Stimulated activated naive B cell treated with anti-CD40 and anti-IgM and Interleukin-4, amounts not matched to agents 10 μg/mL and 1 μg/mL and 100 μg/mL, for 72 hours (primary cell): ENCODE results near the gene ARHGEF28.

Source experiments
- ATAC-seq, 2 donors: fragments of 150-1000 bp; cut with Tn5 transposase; replicated peaks; 2 replicates each; pipeline ENCODE4 v1.10.0; 2021; ENCODE audit warnings: moderate library complexity in 1 of 2
- DNase-seq: peaks from one replicate; pipeline ENCODE4 v3.0.0; 2021
- H3K27ac Mint-ChIP-seq: one replicate; pipeline ENCODE4 v1.8.0; 2022; ENCODE audit warnings: mild to moderate bottlenecking, mixed read lengths
- H3K27me3 Mint-ChIP-seq, 2 donors: one replicate each; pipeline ENCODE4 v1.8.0; 2022; ENCODE audit warnings: mixed read lengths in 2 of 2
- H3K36me3 Mint-ChIP-seq, 2 donors: one replicate each; pipeline ENCODE4 v1.8.0; 2022; ENCODE audit warnings: mixed read lengths in 2 of 2, mild to moderate bottlenecking in 1 of 2
- H3K4me1 Mint-ChIP-seq, 2 donors: one replicate each; pipeline ENCODE4 v1.8.0; 2022; ENCODE audit warnings: mixed read lengths in 2 of 2, mild to moderate bottlenecking in 1 of 2
- H3K4me3 Mint-ChIP-seq, 2 donors: one replicate each; pipeline ENCODE4 v1.8.0; 2022; ENCODE audit warnings: mild to moderate bottlenecking in 2 of 2, mixed read lengths in 2 of 2, moderate library complexity in 1 of 2
- H3K9me3 Mint-ChIP-seq, 2 donors: one replicate each; pipeline ENCODE4 v1.8.0; 2022; ENCODE audit warnings: mixed read lengths in 2 of 2, mild to moderate bottlenecking in 1 of 2

The ARHGEF28 gene, protein sequence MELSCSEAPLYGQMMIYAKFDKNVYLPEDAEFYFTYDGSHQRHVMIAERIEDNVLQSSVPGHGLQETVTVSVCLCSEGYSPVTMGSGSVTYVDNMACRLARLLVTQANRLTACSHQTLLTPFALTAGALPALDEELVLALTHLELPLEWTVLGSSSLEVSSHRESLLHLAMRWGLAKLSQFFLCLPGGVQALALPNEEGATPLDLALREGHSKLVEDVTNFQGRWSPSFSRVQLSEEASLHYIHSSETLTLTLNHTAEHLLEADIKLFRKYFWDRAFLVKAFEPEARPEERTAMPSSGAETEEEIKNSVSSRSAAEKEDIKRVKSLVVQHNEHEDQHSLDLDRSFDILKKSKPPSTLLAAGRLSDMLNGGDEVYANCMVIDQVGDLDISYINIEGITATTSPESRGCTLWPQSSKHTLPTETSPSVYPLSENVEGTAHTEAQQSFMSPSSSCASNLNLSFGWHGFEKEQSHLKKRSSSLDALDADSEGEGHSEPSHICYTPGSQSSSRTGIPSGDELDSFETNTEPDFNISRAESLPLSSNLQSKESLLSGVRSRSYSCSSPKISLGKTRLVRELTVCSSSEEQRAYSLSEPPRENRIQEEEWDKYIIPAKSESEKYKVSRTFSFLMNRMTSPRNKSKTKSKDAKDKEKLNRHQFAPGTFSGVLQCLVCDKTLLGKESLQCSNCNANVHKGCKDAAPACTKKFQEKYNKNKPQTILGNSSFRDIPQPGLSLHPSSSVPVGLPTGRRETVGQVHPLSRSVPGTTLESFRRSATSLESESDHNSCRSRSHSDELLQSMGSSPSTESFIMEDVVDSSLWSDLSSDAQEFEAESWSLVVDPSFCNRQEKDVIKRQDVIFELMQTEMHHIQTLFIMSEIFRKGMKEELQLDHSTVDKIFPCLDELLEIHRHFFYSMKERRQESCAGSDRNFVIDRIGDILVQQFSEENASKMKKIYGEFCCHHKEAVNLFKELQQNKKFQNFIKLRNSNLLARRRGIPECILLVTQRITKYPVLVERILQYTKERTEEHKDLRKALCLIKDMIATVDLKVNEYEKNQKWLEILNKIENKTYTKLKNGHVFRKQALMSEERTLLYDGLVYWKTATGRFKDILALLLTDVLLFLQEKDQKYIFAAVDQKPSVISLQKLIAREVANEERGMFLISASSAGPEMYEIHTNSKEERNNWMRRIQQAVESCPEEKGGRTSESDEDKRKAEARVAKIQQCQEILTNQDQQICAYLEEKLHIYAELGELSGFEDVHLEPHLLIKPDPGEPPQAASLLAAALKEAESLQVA (N-terminal part only)

DNA sequence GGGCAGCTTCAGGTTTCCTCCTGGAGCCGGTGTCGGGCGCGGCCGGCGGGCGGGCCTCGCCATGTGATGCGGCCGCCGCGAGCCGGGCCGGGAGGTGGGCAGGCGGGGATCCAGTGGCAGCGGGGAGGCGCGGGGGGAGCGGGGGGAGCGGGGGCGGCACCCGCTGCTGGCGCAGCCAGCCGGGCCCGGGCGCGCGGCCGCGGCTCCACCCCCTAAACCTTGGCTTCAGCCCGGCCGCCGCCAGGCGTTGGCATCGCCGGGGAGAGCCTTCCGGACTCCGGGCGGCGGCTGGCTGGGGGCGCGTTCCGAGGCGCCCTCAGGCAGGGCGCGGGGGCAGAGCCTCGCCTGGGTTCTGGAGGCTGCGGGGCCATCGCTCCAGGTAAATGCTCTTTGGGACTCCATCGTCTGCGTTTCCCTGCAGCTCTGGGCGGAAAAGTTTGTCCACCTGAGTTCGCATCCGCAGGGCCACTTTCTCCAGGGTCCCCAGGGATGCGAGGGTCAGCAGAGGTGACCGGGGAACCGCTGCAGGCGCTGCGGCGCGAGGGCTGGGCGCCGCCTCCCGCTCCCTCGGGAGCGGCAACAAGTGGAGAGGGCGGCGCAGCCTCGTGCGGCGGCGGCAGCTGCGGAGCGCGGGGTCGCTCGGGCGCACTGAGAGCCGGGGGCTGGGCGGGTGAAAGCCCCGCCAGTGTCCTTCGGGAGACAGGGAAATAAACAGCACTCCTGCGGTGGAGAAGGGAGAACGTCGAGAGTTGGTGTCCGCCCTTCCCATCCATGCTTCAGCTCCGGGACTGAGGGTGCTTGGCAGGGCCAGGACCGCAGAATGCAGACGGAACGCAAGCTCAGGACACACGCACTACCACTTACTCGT lies at the start of gene ARHGEF28:
ARHGEF28 (plus strand) TSS at position 253 of the 868 bp plus-strand sequence. CDS start 58,656 bp downstream, outside the sequence.
- ATAC-seq, result peak; percentile 66 to 70
- Mint-ChIP-seq H3K36me3 (no peaks in the 10 kb centered on the region), H3K4me3 (peak within 1 kb of the TSS; percentile 50 to 57), H3K4me1 (peaks cover 0 to 2% of the 10 kb centered on the region in 2 donors), H3K27ac (no peak within 1 kb of the TSS), H3K9me3 (peaks cover 0 to 2% of the 10 kb centered on the region in 2 donors), H3K27me3 (peaks cover 36 to 47% of the 10 kb centered on the region in 2 donors)
- DNase-seq, result no peak

DNA sequence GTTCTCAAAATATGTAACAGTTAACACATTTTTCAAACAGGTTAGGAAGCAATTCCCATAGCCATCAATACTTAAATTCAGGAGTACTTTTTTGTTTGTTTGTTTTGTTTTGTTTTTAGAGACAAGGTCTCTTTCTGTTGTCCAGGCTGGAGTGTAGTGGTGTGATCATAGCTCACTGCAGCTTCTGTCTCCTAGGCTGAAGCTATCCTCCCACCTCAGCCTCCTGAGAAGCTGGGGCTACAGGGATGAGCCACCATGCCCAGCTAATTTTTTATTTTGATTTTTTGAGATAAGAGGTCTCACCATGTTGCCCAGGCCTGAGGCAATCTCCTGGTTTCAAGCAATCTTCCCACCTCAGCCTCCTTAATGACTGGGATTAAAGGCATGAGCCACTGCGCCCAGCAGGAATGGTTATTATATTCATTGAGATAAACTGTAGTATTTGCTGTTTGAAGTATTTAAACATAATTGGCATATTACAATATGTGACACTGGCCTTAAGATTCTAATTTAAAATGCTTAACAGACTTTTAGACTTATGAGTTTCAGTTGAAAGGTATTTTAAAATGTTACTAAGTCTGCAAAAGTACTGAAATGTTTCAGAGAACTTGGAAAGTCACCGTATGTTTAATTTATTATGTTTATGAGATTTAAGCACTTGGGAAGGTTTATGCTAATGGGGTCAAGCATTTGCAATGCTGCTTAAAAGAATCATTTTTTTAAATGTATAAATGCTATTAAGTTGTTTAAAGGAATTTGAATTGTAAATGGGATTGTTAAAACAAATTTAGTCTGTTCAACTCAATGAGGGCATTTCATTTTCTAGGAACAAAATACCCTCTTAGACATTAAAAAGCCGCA lies 43.5 kb upstream of the ARHGEF28 start:
- Mint-ChIP-seq H3K36me3 (peaks cover 22 to 27% of the 10 kb centered on the region in 2 donors), H3K27ac (no peak overlapping the region), H3K4me1 (no peaks in the 10 kb centered on the region), H3K9me3 (no peaks in the 10 kb centered on the region), H3K4me3 (no peak overlapping the region), H3K27me3 (no peaks in the 10 kb centered on the region)
- DNase-seq (no peak), ATAC-seq (no peak)

- H3K27ac Mint-ChIP-seq, result no peak overlapping the region
- ATAC-seq, result no peak
- no peaks in the 10 kb centered on the region for H3K9me3 Mint-ChIP-seq
- H3K4me3 Mint-ChIP-seq, result no peak overlapping the region
- H3K36me3 Mint-ChIP-seq, result peaks cover 2 to 7% of the 10 kb centered on the region in 2 donors
- H3K27me3 Mint-ChIP-seq, result no peaks in the 10 kb centered on the region
- DNase-seq, result no peak
- H3K4me1 Mint-ChIP-seq, result no peaks in the 10 kb centered on the region
Observed at GRCh38 chr5:73587923-73588322, 38.1 kb upstream of the ARHGEF28 start.

GRCh38 chr5:73591102-73591695 lies 34.8 kb upstream of the ARHGEF28 start:
- Mint-ChIP-seq H3K4me1 (no peaks in the 10 kb centered on the region), H3K27ac (no peak overlapping the region)
- peak; percentile 59 to 69 for ATAC-seq

GRCh38 chr5:73591698-73592501 lies 34.1 kb upstream of the ARHGEF28 start:
- DNase-seq (no peak), ATAC-seq (no peak)
- H3K9me3 Mint-ChIP-seq, result no peaks in the 10 kb centered on the region
- H3K27ac Mint-ChIP-seq, result no peak overlapping the region
- H3K27me3 Mint-ChIP-seq, result no peaks in the 10 kb centered on the region
- H3K4me3 Mint-ChIP-seq, result no peak overlapping the region
- H3K36me3 Mint-ChIP-seq, result peaks cover 0 to 3% of the 10 kb centered on the region in 2 donors
- H3K4me1 Mint-ChIP-seq, result no peaks in the 10 kb centered on the region

More at GRCh38 chr5:73591102-73591695, 34.8 kb upstream of the ARHGEF28 start:
- Mint-ChIP-seq H3K9me3 (no peaks in the 10 kb centered on the region), H3K4me3 (no peak overlapping the region), H3K36me3 (peaks cover 2 to 5% of the 10 kb centered on the region in 2 donors), H3K27me3 (no peaks in the 10 kb centered on the region)
- DNase-seq, result peak; percentile 16

- ATAC-seq (no peak), DNase-seq (no peak)
- Mint-ChIP-seq H3K36me3 (peaks cover 0 to 2% of the 10 kb centered on the region in 2 donors), H3K4me1 (no peaks in the 10 kb centered on the region), H3K4me3 (no peak overlapping the region), H3K27me3 (no peaks in the 10 kb centered on the region), H3K9me3 (no peaks in the 10 kb centered on the region), H3K27ac (no peak overlapping the region)
Observed at GRCh38 chr5:73592551-73592950, 33.4 kb upstream of the ARHGEF28 start.

DNA sequence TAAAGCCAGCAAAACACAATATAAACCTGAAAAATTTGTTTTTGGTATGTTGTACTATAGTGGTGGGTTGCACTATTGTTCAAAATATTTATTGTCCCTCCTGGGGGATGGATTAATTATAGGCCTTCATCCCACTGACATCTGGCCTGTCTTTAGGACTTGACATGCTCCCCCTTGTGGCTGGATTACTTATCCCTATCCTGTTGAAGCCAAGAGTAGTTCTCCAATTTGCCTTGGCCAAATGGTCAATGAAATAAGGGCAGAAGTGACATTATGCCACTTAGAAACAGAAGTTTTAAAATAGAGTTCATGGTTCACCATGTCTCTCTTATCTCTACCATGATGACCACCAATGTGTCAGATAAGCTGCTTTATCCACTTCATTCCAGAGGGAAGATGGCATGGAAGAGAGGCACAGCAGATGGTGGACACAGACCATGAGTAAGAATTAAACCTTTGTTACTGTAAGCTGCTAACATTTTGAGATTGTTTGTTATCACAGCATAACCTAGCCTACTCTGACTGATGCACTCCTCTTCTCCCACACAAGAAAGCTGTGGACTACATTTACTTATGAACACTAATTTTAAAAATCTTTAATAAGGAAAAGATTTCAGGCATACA lies 29.2 kb upstream of the ARHGEF28 start:
- DNase-seq, result no peak
- peaks cover 0 to 2% of the 10 kb centered on the region in 2 donors for H3K36me3 Mint-ChIP-seq
- H3K4me3 Mint-ChIP-seq, result no peak overlapping the region
- ATAC-seq, result no peak
- H3K27me3 Mint-ChIP-seq, result peaks cover 9 to 17% of the 10 kb centered on the region in 2 donors
- H3K27ac Mint-ChIP-seq, result no peak overlapping the region
- H3K9me3 Mint-ChIP-seq, result peaks cover 1 to 3% of the 10 kb centered on the region in 2 donors
- H3K4me1 Mint-ChIP-seq, result no peaks in the 10 kb centered on the region

DNA sequence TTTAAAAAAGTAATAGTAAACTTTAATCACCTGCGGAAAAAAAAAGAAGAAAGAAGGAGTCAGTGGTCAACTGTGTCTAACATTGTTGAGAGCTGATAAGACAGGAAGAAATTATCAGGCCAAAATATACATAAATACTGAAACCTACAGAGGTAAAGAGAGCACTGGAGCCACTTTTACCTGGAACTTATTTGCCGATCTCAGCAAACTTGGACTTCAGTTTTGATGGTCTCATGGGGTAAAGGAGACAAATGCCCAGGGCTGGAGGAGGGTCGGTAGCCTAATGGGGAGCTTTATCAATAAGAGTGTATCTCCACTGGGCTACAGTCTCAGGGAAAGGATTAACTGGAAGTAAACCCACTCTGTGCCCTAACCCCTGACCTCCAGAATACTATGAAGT lies 26.6 kb upstream of the ARHGEF28 start:
- peaks cover 9 to 17% of the 10 kb centered on the region in 2 donors for H3K27me3 Mint-ChIP-seq
- H3K4me1 Mint-ChIP-seq, result no peaks in the 10 kb centered on the region
- ATAC-seq, result no peak
- no peak overlapping the region for H3K4me3 Mint-ChIP-seq
- H3K9me3 Mint-ChIP-seq, result peaks cover 1 to 4% of the 10 kb centered on the region in 2 donors
- peaks cover 0 to 3% of the 10 kb centered on the region in 2 donors for H3K36me3 Mint-ChIP-seq
- DNase-seq, result no peak
- no peak overlapping the region for H3K27ac Mint-ChIP-seq

DNA sequence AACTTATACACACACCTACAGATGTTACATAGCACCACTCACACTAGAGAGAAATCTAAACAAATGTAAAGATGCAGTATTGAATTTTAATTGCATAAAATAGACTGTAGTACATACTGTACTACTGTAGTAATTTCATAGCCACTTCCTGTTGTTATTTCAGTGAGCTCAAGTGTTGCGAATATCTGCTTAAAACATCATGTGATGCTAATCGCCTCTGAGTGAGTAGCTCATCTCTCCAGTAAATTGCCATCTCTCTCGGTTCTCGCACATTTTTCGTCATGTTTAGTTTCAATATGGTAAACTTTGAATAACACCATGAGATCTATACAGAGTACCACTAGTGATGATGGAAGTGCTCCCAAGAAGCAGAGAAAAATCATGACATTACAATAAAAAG lies 22.0 kb upstream of the ARHGEF28 start:
- DNase-seq (no peak), ATAC-seq (no peak)
- Mint-ChIP-seq H3K36me3 (peaks cover 0 to 3% of the 10 kb centered on the region in 2 donors), H3K27ac (no peak overlapping the region), H3K4me1 (no peaks in the 10 kb centered on the region), H3K9me3 (peaks cover 1 to 4% of the 10 kb centered on the region in 2 donors), H3K27me3 (peaks cover 9 to 12% of the 10 kb centered on the region in 2 donors), H3K4me3 (no peak overlapping the region)

DNA sequence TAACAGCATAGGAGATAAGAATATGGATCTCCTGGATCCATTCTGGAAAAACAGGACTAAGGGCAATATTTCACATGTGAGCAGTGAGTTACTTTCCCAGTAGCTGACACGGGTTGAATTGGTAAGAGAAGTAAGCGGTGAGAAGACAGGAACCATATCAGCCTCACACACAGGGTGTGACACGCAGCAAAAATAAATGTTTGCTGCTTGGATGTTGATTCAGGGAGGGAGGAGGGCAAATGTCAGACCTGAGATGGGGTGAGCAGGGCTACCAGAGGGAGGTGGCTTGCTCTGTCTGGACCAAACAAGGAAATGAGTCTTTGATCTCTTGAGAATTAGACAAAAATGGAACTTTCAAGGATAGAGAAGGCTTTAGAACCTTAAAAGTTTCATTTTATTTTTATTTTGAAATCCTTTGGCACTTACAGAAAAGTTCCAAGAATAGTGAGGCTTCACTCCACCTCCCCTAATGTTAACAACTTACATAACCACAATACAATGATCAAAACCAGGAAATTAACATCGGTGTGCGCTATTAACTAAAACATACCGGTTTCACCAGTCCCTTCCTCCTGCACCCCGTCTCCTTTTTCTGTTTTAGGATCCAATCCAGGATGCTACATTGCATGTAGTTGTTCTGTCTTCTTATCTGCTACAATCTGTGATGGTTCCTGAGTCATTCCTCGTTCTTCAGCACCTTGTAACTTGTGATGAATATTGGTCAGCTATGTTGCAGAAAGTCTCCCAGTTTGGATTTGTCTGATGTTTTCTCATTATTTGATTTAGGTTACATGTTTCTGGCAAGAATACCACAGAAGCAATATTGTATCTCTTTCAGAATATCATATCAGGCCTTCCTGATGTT lies 20.5 kb upstream of the ARHGEF28 start:
- no peaks in the 10 kb centered on the region for H3K4me1 Mint-ChIP-seq
- no peak for DNase-seq
- peaks cover 1 to 4% of the 10 kb centered on the region in 2 donors for H3K9me3 Mint-ChIP-seq
- peaks cover 5 to 10% of the 10 kb centered on the region in 2 donors for H3K27me3 Mint-ChIP-seq
- H3K4me3 Mint-ChIP-seq, result no peak overlapping the region
- no peak for ATAC-seq
- H3K36me3 Mint-ChIP-seq, result peaks cover 0 to 3% of the 10 kb centered on the region in 2 donors
- H3K27ac Mint-ChIP-seq, result no peak overlapping the region
